ENCODE results near the gene HDAC3.

HDAC3 gene

GRCh38 chr5:141647242-141647641 is 10.6 kb upstream of the HDAC3 start:
- Histone ChIP-seq H3K4me1 (ENCODE audit: control insufficient read depth in 2 of 2, insufficient read depth in 2 of 2, low read length in 2 of 2) (peaks cover 5 to 7% of the 10 kb centered on the region in 2 donors), H3K9ac (ENCODE audit: low read depth in 1 of 2, low read length in 2 of 2) (no peak overlapping the region), H3K4me3 (ENCODE audit: low read length in 2 of 2) (no peak overlapping the region), H3K27ac (ENCODE audit: low read depth in 2 of 2, low read length in 2 of 2) (no peak overlapping the region), H3K27me3 (ENCODE audit: control insufficient read depth in 2 of 2, insufficient read depth in 2 of 2, low read length in 2 of 2) (no peaks in the 10 kb centered on the region), H3K9me3 (ENCODE audit: control insufficient read depth in 2 of 2, low read length in 2 of 2) (no peaks in the 10 kb centered on the region), H3K36me3 (ENCODE audit: control insufficient read depth in 2 of 2, insufficient read depth in 2 of 2, low read length in 2 of 2) (peaks cover 13 to 18% of the 10 kb centered on the region in 2 donors)

- Histone ChIP-seq H3K9ac (ENCODE audit: low read depth in 1 of 2, low read length in 2 of 2) (no peak overlapping the region), H3K36me3 (ENCODE audit: control insufficient read depth in 2 of 2, insufficient read depth in 2 of 2, low read length in 2 of 2) (peaks cover 13 to 27% of the 10 kb centered on the region in 2 donors), H3K9me3 (ENCODE audit: control insufficient read depth in 2 of 2, low read length in 2 of 2) (no peaks in the 10 kb centered on the region), H3K27me3 (ENCODE audit: control insufficient read depth in 2 of 2, insufficient read depth in 2 of 2, low read length in 2 of 2) (no peaks in the 10 kb centered on the region), H3K27ac (ENCODE audit: low read depth in 2 of 2, low read length in 2 of 2) (no peak overlapping the region), H3K4me3 (ENCODE audit: low read length in 2 of 2) (no peak overlapping the region), H3K4me1 (ENCODE audit: control insufficient read depth in 2 of 2, insufficient read depth in 2 of 2, low read length in 2 of 2) (peaks cover 2 to 4% of the 10 kb centered on the region in 2 donors)
Observed at GRCh38 chr5:141646026-141646425, 9.4 kb upstream of the HDAC3 start.

DNA sequence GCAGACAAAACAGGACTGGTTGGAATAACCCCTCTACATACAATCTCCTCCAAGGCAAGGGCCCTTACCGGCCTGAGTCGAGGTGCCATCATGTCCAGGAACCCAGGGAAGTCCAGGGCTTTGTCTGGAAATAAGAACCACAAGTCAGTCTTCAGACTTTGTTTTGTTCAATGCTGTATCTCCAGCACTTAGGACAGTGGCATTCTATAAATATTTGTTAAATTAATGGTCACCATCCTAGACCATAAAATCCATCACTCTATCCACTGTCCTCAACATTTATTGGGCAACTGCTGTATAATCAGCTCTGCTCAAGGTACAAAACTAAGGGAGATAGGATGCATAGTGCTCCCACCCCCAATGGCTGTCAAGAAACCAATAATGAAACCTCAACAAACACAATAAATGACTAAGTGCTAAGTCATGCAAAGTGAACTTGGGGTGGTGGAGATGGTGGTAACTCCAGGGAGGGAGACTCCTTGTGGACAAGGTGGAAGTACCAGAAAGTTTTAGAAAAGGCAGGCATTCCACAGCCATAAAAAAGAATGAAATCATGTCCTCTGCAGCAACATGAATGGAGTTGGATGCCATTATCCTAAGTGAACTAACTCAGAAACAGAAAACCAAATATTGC is 5.1 kb upstream of the HDAC3 start:
- Histone ChIP-seq H3K4me1 (ENCODE audit: control insufficient read depth in 2 of 2, insufficient read depth in 2 of 2, low read length in 2 of 2) (peaks cover 6 to 9% of the 10 kb centered on the region in 2 donors), H3K9me3 (ENCODE audit: control insufficient read depth in 2 of 2, low read length in 2 of 2) (no peaks in the 10 kb centered on the region), H3K9ac (ENCODE audit: low read depth in 1 of 2, low read length in 2 of 2) (no peak overlapping the region), H3K27ac (ENCODE audit: low read depth in 2 of 2, low read length in 2 of 2) (no peak overlapping the region), H3K36me3 (ENCODE audit: control insufficient read depth in 2 of 2, insufficient read depth in 2 of 2, low read length in 2 of 2) (peaks cover 13 to 25% of the 10 kb centered on the region in 2 donors), H3K4me3 (ENCODE audit: low read length in 2 of 2) (no peak overlapping the region), H3K27me3 (ENCODE audit: control insufficient read depth in 2 of 2, insufficient read depth in 2 of 2, low read length in 2 of 2) (no peaks in the 10 kb centered on the region)

DNA sequence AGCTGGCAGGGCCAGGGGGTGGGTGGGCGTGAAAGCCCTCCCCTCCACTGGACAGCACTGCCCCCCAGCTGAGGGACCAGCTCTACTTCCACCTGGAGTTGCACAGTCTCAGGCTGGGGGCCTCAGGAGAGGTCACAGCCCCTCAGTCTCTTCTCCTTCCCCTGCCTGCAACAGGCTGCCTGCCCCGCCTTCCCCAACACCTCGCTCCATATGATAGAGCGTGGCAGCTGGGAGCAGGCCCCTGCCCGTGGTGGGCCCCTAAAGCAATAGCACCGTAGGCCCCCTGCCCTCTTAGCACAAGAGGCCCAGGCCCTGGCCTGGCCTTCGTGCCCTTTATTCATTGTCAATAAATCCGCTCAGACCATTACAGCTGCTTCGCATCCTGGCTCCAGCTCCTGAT is 4.0 kb upstream of the HDAC3 start:
- Histone ChIP-seq H3K27me3 (ENCODE audit: control insufficient read depth in 2 of 2, insufficient read depth in 2 of 2, low read length in 2 of 2) (no peaks in the 10 kb centered on the region), H3K27ac (ENCODE audit: low read depth in 2 of 2, low read length in 2 of 2) (no peak overlapping the region), H3K4me3 (ENCODE audit: low read length in 2 of 2) (no peak overlapping the region), H3K9ac (ENCODE audit: low read depth in 1 of 2, low read length in 2 of 2) (no peak overlapping the region), H3K9me3 (ENCODE audit: control insufficient read depth in 2 of 2, low read length in 2 of 2) (no peaks in the 10 kb centered on the region), H3K4me1 (ENCODE audit: control insufficient read depth in 2 of 2, insufficient read depth in 2 of 2, low read length in 2 of 2) (peaks cover 10 to 15% of the 10 kb centered on the region in 2 donors), H3K36me3 (ENCODE audit: control insufficient read depth in 2 of 2, insufficient read depth in 2 of 2, low read length in 2 of 2) (peaks cover 9 to 20% of the 10 kb centered on the region in 2 donors)

GRCh38 chr5:141640051-141640415 is 3.4 kb upstream of the HDAC3 start:
- Histone ChIP-seq H3K9me3 (ENCODE audit: control insufficient read depth in 2 of 2, low read length in 2 of 2) (no peaks in the 10 kb centered on the region), H3K4me3 (ENCODE audit: low read length in 2 of 2) (no peak overlapping the region), H3K36me3 (ENCODE audit: control insufficient read depth in 2 of 2, insufficient read depth in 2 of 2, low read length in 2 of 2) (peaks cover 8 to 15% of the 10 kb centered on the region in 2 donors), H3K9ac (ENCODE audit: low read depth in 1 of 2, low read length in 2 of 2) (no peak overlapping the region), H3K4me1 (ENCODE audit: control insufficient read depth in 2 of 2, insufficient read depth in 2 of 2, low read length in 2 of 2) (peaks cover 14 to 19% of the 10 kb centered on the region in 2 donors), H3K27me3 (ENCODE audit: control insufficient read depth in 2 of 2, insufficient read depth in 2 of 2, low read length in 2 of 2) (no peaks in the 10 kb centered on the region), H3K27ac (ENCODE audit: low read depth in 2 of 2, low read length in 2 of 2) (no peak overlapping the region)

- H3K27me3 ChIP-seq (ENCODE audit: control insufficient read depth in 2 of 2, insufficient read depth in 2 of 2, low read length in 2 of 2), result no peaks in the 10 kb centered on the region
- no peak overlapping the region for H3K27ac ChIP-seq (ENCODE audit: low read depth in 2 of 2, low read length in 2 of 2)
- H3K4me1 ChIP-seq (ENCODE audit: control insufficient read depth in 2 of 2, insufficient read depth in 2 of 2, low read length in 2 of 2), result peaks cover 14 to 19% of the 10 kb centered on the region in 2 donors
- H3K9me3 ChIP-seq (ENCODE audit: control insufficient read depth in 2 of 2, low read length in 2 of 2), result no peaks in the 10 kb centered on the region
- no peak overlapping the region for H3K4me3 ChIP-seq (ENCODE audit: low read length in 2 of 2)
- peaks cover 4 to 15% of the 10 kb centered on the region in 2 donors for H3K36me3 ChIP-seq (ENCODE audit: control insufficient read depth in 2 of 2, insufficient read depth in 2 of 2, low read length in 2 of 2)
- no peak overlapping the region for H3K9ac ChIP-seq (ENCODE audit: low read depth in 1 of 2, low read length in 2 of 2)
Observed at GRCh38 chr5:141639357-141640050, 2.9 kb upstream of the HDAC3 start.

GRCh38 chr5:141638771-141639170 is 2.1 kb upstream of the HDAC3 start:
- H3K4me3 ChIP-seq (ENCODE audit: low read length in 2 of 2), result no peak overlapping the region
- H3K27ac ChIP-seq (ENCODE audit: low read depth in 2 of 2, low read length in 2 of 2), result no peak overlapping the region
- peaks cover 0 to 15% of the 10 kb centered on the region in 2 donors for H3K36me3 ChIP-seq (ENCODE audit: control insufficient read depth in 2 of 2, insufficient read depth in 2 of 2, low read length in 2 of 2)
- no peaks in the 10 kb centered on the region for H3K27me3 ChIP-seq (ENCODE audit: control insufficient read depth in 2 of 2, insufficient read depth in 2 of 2, low read length in 2 of 2)
- no peak overlapping the region for H3K9ac ChIP-seq (ENCODE audit: low read depth in 1 of 2, low read length in 2 of 2)
- H3K4me1 ChIP-seq (ENCODE audit: control insufficient read depth in 2 of 2, insufficient read depth in 2 of 2, low read length in 2 of 2), result peaks cover 14 to 19% of the 10 kb centered on the region in 2 donors
- no peaks in the 10 kb centered on the region for H3K9me3 ChIP-seq (ENCODE audit: control insufficient read depth in 2 of 2, low read length in 2 of 2)

DNA sequence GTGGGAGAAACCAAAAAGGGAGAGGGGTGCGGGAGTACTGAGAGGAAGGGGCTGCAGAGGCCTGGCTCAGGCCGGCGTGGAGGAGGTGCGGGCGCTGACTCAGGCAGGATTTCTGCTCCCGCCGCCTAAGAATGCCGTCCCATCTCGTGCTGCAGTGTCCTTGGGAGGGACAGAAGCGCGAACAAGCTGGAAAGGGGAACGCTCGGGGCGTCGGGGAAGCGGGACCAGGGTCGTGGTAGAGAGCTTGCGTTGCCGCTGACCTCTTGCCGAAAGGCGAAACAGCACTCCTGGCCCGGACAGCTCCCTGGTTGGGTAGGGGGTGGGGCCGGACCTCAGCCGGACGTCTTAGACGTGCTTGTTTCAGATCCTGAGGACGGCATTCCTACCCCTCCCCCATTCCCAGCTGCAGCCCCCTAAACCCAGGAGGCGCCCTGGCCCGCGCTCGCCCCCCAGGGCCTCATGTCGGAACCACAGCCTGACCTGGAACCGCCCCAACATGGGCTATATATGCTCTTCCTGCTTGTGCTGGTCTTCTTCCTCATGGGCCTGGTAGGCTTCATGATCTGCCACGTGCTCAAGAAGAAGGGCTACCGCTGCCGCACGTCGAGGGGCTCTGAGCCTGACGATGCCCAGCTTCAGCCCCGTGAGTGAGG is 1.2 kb upstream of the HDAC3 start:
- Histone ChIP-seq H3K9me3 (ENCODE audit: control insufficient read depth in 2 of 2, low read length in 2 of 2) (no peaks in the 10 kb centered on the region), H3K27me3 (ENCODE audit: control insufficient read depth in 2 of 2, insufficient read depth in 2 of 2, low read length in 2 of 2) (no peaks in the 10 kb centered on the region), H3K9ac (ENCODE audit: low read depth in 1 of 2, low read length in 2 of 2) (peak overlapping the region; percentile 49 to 72), H3K4me3 (ENCODE audit: low read length in 2 of 2) (peak overlapping the region; percentile 83 to 97), H3K36me3 (ENCODE audit: control insufficient read depth in 2 of 2, insufficient read depth in 2 of 2, low read length in 2 of 2) (peaks cover 0 to 13% of the 10 kb centered on the region in 2 donors), H3K4me1 (ENCODE audit: control insufficient read depth in 2 of 2, insufficient read depth in 2 of 2, low read length in 2 of 2) (peaks cover 14 to 19% of the 10 kb centered on the region in 2 donors), H3K27ac (ENCODE audit: low read depth in 2 of 2, low read length in 2 of 2) (peak overlapping the region in 1 of 2 donors; percentile 76)

- peaks cover 14 to 19% of the 10 kb centered on the region in 2 donors for H3K4me1 ChIP-seq (ENCODE audit: control insufficient read depth in 2 of 2, insufficient read depth in 2 of 2, low read length in 2 of 2)
- H3K27ac ChIP-seq (ENCODE audit: low read depth in 2 of 2, low read length in 2 of 2), result peak overlapping the region; percentile 64 to 76
- H3K9ac ChIP-seq (ENCODE audit: low read depth in 1 of 2, low read length in 2 of 2), result peak overlapping the region; percentile 54 to 72
Observed at GRCh38 chr5:141637123-141637766, 596 bp upstream of the HDAC3 start.

DNA sequence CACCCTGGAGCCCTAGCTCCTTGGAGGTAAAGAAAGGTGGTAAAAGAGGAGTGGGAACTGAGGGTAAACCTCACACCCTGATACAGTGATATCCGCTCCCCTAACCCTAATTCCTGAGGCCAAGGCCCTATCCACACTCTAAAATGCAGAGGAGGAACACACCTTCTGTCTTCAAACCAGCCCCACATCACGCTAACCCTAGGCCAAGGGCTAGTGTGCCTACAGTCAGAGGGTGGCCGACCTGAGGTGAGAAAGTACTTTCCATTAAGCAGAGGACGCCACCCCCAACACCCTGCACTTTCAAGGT is 590 bp downstream of the HDAC3 start:
- Histone ChIP-seq H3K9me3 (ENCODE audit: control insufficient read depth in 2 of 2, low read length in 2 of 2) (no peaks in the 10 kb centered on the region), H3K27me3 (ENCODE audit: control insufficient read depth in 2 of 2, insufficient read depth in 2 of 2, low read length in 2 of 2) (no peaks in the 10 kb centered on the region), H3K36me3 (ENCODE audit: control insufficient read depth in 2 of 2, insufficient read depth in 2 of 2, low read length in 2 of 2) (peaks cover 5 to 10% of the 10 kb centered on the region in 2 donors), H3K9ac (ENCODE audit: low read depth in 1 of 2, low read length in 2 of 2) (peak overlapping the region; percentile 72 to 97), H3K4me1 (ENCODE audit: control insufficient read depth in 2 of 2, insufficient read depth in 2 of 2, low read length in 2 of 2) (peaks cover 14 to 19% of the 10 kb centered on the region in 2 donors), H3K27ac (ENCODE audit: low read depth in 2 of 2, low read length in 2 of 2) (peak overlapping the region; percentile 64 to 76), H3K4me3 (ENCODE audit: low read length in 2 of 2) (peak overlapping the region; percentile 83 to 97)

More at GRCh38 chr5:141637123-141637766, 596 bp upstream of the HDAC3 start:
- no peaks in the 10 kb centered on the region for H3K27me3 ChIP-seq (ENCODE audit: control insufficient read depth in 2 of 2, insufficient read depth in 2 of 2, low read length in 2 of 2)
- peak overlapping the region; percentile 83 to 97 for H3K4me3 ChIP-seq (ENCODE audit: low read length in 2 of 2)
- peaks cover 5 to 15% of the 10 kb centered on the region in 2 donors for H3K36me3 ChIP-seq (ENCODE audit: control insufficient read depth in 2 of 2, insufficient read depth in 2 of 2, low read length in 2 of 2)
- H3K9me3 ChIP-seq (ENCODE audit: control insufficient read depth in 2 of 2, low read length in 2 of 2), result no peaks in the 10 kb centered on the region
